IMR-90 (cell line): Measurements from ENCODE around the gene CAVIN1. TPM values are rescaled to one million over a fixed set of nuclear protein-coding genes. Genes with fewer than 3 reads are reported as not detected.

Experiments
- ATAC-seq: fragments of 200-7000 bp; cut with Tn5 transposase; 2 replicates; pipeline ENCODE4 v1.9.1; 2020; ENCODE audit warnings: low read depth, mild to moderate bottlenecking, moderate library complexity
- BruUV-seq: library from RNA; stranded (reverse); fragments of 400-500 nt; replicated peaks from 2 replicates; lab custom pipeline; 2021; lab: Mats Ljungman, UMichigan
- CTCF ChIA-PET: fragments of 300-600 bp; formaldehyde crosslinking; extraction: SDS; loops from one replicate; lab custom pipeline; 2021; ENCODE audit warnings: antibody characterized with exemption; lab: Yijun Ruan, JAX
- POLR2A ChIA-PET: fragments of 300-600 bp; sonication (Branson Sonifier 250); formaldehyde crosslinking; loops from one replicate; lab custom pipeline; 2022; ENCODE audit warnings: antibody characterized with exemption; ENCODE audit not compliant: unreplicated experiment; lab: Charles Lee
- DNase-seq: peaks from one replicate; pipeline ENCODE4 v3.0.0; 2013
- H2AFZ ChIP-seq: replicated peaks from 2 replicates; pipeline ENCODE3; 2013; ENCODE audit warnings: low read length, mild to moderate bottlenecking; ENCODE audit not compliant: poor library complexity
- H2AK5ac ChIP-seq: 2 replicates; pipeline ENCODE4 v1.6.1; 2013; ENCODE audit warnings: low read depth, low read length, inconsistent platforms
- H2AK9ac ChIP-seq: replicated peaks from 2 replicates; pipeline ENCODE3; 2013; ENCODE audit warnings: mild to moderate bottlenecking, low read depth, low read length, moderate library complexity; ENCODE audit not compliant: poor library complexity
- H2BK120ac ChIP-seq: 2 replicates; pipeline ENCODE4 v1.6.1; 2013; ENCODE audit warnings: low read depth, low read length, inconsistent platforms
- H2BK15ac ChIP-seq: 3 replicates; pipeline ENCODE4 v1.6.1; 2013; ENCODE audit warnings: low read depth, low read length, inconsistent platforms
- H2BK20ac ChIP-seq: 2 replicates; pipeline ENCODE4 v1.6.1; 2013; ENCODE audit warnings: low read depth, mild to moderate bottlenecking, inconsistent platforms, low read length, moderate library complexity
- H2BK5ac ChIP-seq: 2 replicates; pipeline ENCODE4 v1.6.1; 2013; ENCODE audit warnings: mild to moderate bottlenecking, low read depth, low read length, inconsistent platforms; ENCODE audit not compliant: poor library complexity, severe bottlenecking
- H3K14ac ChIP-seq: replicated peaks from 2 replicates; pipeline ENCODE4 v1.6.1; 2013; ENCODE audit warnings: low read depth, low read length, inconsistent platforms
- H3K18ac ChIP-seq: 2 replicates; pipeline ENCODE4 v1.6.1; 2013; ENCODE audit warnings: low read depth, low read length, control low read depth
- H3K23ac ChIP-seq: 2 replicates; pipeline ENCODE4 v1.6.1; 2013; ENCODE audit warnings: low read depth, low read length, inconsistent platforms
- H3K27ac ChIP-seq: 2 replicates; pipeline ENCODE4 v1.5.1; 2013; ENCODE audit warnings: mild to moderate bottlenecking, control low read depth, low read length; ENCODE audit not compliant: insufficient read depth
- H3K27me3 ChIP-seq: 2 replicates; pipeline ENCODE4 v1.6.1; 2013; ENCODE audit warnings: low read length; ENCODE audit not compliant: control insufficient read depth, insufficient read depth
- H3K36me3 ChIP-seq: 2 replicates; pipeline ENCODE4 v1.6.1; 2013; ENCODE audit warnings: low read length, mixed read lengths; ENCODE audit not compliant: control insufficient read depth, insufficient read depth
- H3K4ac ChIP-seq: 2 replicates; pipeline ENCODE4 v1.6.1; 2013; ENCODE audit warnings: low read depth, low read length, inconsistent platforms
- H3K4me1 ChIP-seq: 2 replicates; pipeline ENCODE4 v1.6.1; 2013; ENCODE audit warnings: low read length, mixed read lengths; ENCODE audit not compliant: control insufficient read depth, insufficient read depth
- H3K4me2 ChIP-seq: 2 replicates; pipeline ENCODE4 v1.6.1; 2013; ENCODE audit warnings: low read depth, mild to moderate bottlenecking, control low read depth, low read length, moderate library complexity
- H3K4me3 ChIP-seq: 2 replicates; pipeline ENCODE4 v1.5.1; 2013; ENCODE audit warnings: low read depth, mild to moderate bottlenecking, control low read depth, low read length, moderate library complexity; ENCODE audit not compliant: insufficient read depth
- H3K56ac ChIP-seq: 2 replicates; pipeline ENCODE4 v1.6.1; 2013; ENCODE audit warnings: low read length, inconsistent platforms; ENCODE audit not compliant: insufficient read depth; ENCODE audit errors: extremely low read depth
- H3K79me1 ChIP-seq, 2 experiments: 2 replicates each; pipeline ENCODE4 v1.6.1; 2013; ENCODE audit warnings: low read length in 2 of 2, inconsistent platforms in 1 of 2, low read depth in 1 of 2
- H3K9ac ChIP-seq: 2 replicates; pipeline ENCODE4 v1.6.1; 2013; ENCODE audit warnings: low read depth, low read length, control low read depth
- H3K9me1 ChIP-seq: 2 replicates; pipeline ENCODE4 v1.6.1; 2013; ENCODE audit warnings: low read length, inconsistent platforms; ENCODE audit not compliant: insufficient read depth
- H3K9me3 ChIP-seq: 2 replicates; pipeline ENCODE4 v1.6.1; 2013; ENCODE audit warnings: low read length; ENCODE audit not compliant: control insufficient read depth, insufficient read depth
- H4K20me1 ChIP-seq: 2 replicates; pipeline ENCODE4 v1.6.1; 2013; ENCODE audit warnings: low read length, inconsistent platforms; ENCODE audit not compliant: insufficient read depth
- H4K5ac ChIP-seq: 2 replicates; pipeline ENCODE4 v1.6.1; 2013; ENCODE audit warnings: mild to moderate bottlenecking, low read depth, low read length, control low read depth
- H4K8ac ChIP-seq, 2 experiments: 2 replicates each; pipeline ENCODE4 v1.6.1; 2013; ENCODE audit warnings: low read depth in 2 of 2, low read length in 2 of 2, control low read depth in 1 of 2, inconsistent platforms in 1 of 2
- H4K91ac ChIP-seq: 2 replicates; pipeline ENCODE4 v1.6.1; 2013; ENCODE audit warnings: low read depth, low read length, inconsistent platforms; ENCODE audit not compliant: insufficient read depth
- CEBPB ChIP-seq: IDR thresholded peaks from 2 replicates; pipeline ENCODE4 v1.6.1; 2012; ENCODE audit warnings: low read depth, low read length, improper control_type of control experiment
- MAFK ChIP-seq: IDR thresholded peaks from 2 replicates; pipeline ENCODE4 v1.6.1; 2012; ENCODE audit warnings: low read depth, low read length, improper control_type of control experiment
- MAZ ChIP-seq: IDR thresholded peaks from 2 replicates; pipeline ENCODE4 v1.6.1; 2012; ENCODE audit warnings: low read depth, mild to moderate bottlenecking, low read length, improper control_type of control experiment, moderate library complexity, borderline replicate concordance
- POLR2A ChIP-seq: IDR thresholded peaks from 2 replicates; pipeline ENCODE4 v1.6.1; 2012; ENCODE audit warnings: mild to moderate bottlenecking, low read depth, low read length
- RCOR1 ChIP-seq: IDR thresholded peaks from 2 replicates; pipeline ENCODE4 v1.6.1; 2012; ENCODE audit warnings: mild to moderate bottlenecking, low read length, improper control_type of control experiment; ENCODE audit not compliant: insufficient replicate concordance
- RFX5 ChIP-seq: IDR thresholded peaks from 2 replicates; pipeline ENCODE4 v1.8.0; 2012; ENCODE audit warnings: low read depth, mild to moderate bottlenecking, low read length, moderate library complexity
- SMC3 ChIP-seq: fragments of 150-350 bp; IDR thresholded peaks from 2 replicates; pipeline ENCODE4 v1.6.1; 2016; ENCODE audit warnings: low read depth, mild to moderate bottlenecking, antibody characterized with exemption, low read length, moderate library complexity
- WGBS, 2 experiments: methylation state at CpG; one replicate each; pipeline versions ENCODE4 v1.1.5 to v1.1.7; 2013; ENCODE audit warnings: missing lambda C conversion rate in 2 of 2; ENCODE audit not compliant: insufficient read length in 1 of 2; ENCODE audit errors: extremely low coverage in 2 of 2; 5-methylcytosine and 5-hydroxymethylcytosine counted together
- dilution Hi-C: fragments of 300-500 bp; cut with HindIII; formaldehyde crosslinking; loops from one replicate; pipeline ENCODE4 v1.14.3; 2018; ENCODE audit warnings: low sequenced_read_pairs; ENCODE audit not compliant: unreplicated experiment
- in situ Hi-C: fragments of 300-500 bp; cut with MboI; formaldehyde crosslinking; loops from 3 replicates; pipeline ENCODE4 v1.14.3; 2019; ENCODE audit warnings: low sequenced_read_pairs, inconsistent platforms, mixed read lengths
- intact Hi-C: fragments of 100-400 bp; cut with micrococcal nuclease; formaldehyde crosslinking; loops from 2 replicates; pipeline ENCODE4 v1.10.0; 2022
- polyA plus RNA-seq, 3 experiments: library from polyadenylated mRNA; depleted of rRNA; stranded (reverse); fragments of >200 nt; gene quantifications; 2 replicates each; pipeline ENCODE4 v1.2.3, GENCODE V29; 2012; ENCODE audit warnings: low replicate concordance in 1 of 3
- total RNA-seq: library from RNA; depleted of rRNA; stranded (reverse); fragments of >200 nt; gene quantifications from 2 replicates; pipeline ENCODE4 v1.2.3, GENCODE V29; 2012

CAVIN1 gene
- total and polyA plus RNA-seq, 2 of the 4 experiments (the other 2 are of a cell fraction): 491 to 556 TPM

GRCh38 chr17:42413464-42414040 is 9.5 kb downstream of the CAVIN1 start:
- intact Hi-C loops: no loop called here
- no peaks in the 10 kb centered on the region for H3K9me3 ChIP-seq
- peaks cover 0 to 40% of the 10 kb centered on the region in 2 experiments; a peak in 2 of 4 replicates for H3K79me1 ChIP-seq
- no peak overlapping the region for H2BK5ac ChIP-seq
- H3K27ac ChIP-seq: peak overlapping the region; percentile 23; the same call in 1 of the 2 replicates
- DNase-seq: no peak
- H4K8ac ChIP-seq: no peak overlapping the region
- in situ Hi-C loops: no loop called here
- H3K27me3 ChIP-seq: no peaks in the 10 kb centered on the region
- no peak overlapping the region for H2AK9ac ChIP-seq
- no peak overlapping the region for H3K4me3 ChIP-seq
- no peak overlapping the region for H2BK120ac ChIP-seq
- ChIA-PET CTCF (no interaction called here), POLR2A (no interaction called here)
- no peak overlapping the region for H3K9ac ChIP-seq
- no CpG with 5 or more reads among the region's 3 CpGs for WGBS, 2 experiments
- BruUV-seq: no TSS peak
- H2AFZ ChIP-seq: no peak overlapping the region
- H3K36me3 ChIP-seq: peaks cover 19% of the 10 kb centered on the region
- dilution Hi-C loops: no loop called here
- H3K4ac ChIP-seq: no peak overlapping the region
- no peak overlapping the region for H2BK15ac ChIP-seq
- H3K14ac ChIP-seq: no peak overlapping the region
- no peak overlapping the region for H2BK20ac ChIP-seq
- TF ChIP-seq POLR2A: no peak
- TF ChIP-seq MAFK: no peak
- TF ChIP-seq RCOR1: no peak
- TF ChIP-seq RFX5: no peak
- no peak for TF ChIP-seq MAZ
- no peak for TF ChIP-seq CEBPB
- no peak for TF ChIP-seq SMC3
- H4K91ac ChIP-seq: no peak overlapping the region
- H3K56ac ChIP-seq: no peak overlapping the region
- no peak overlapping the region for H3K23ac ChIP-seq
- peaks cover 33% of the 10 kb centered on the region for H3K4me1 ChIP-seq
- peaks cover 100% of the 10 kb centered on the region for H4K20me1 ChIP-seq
- H3K9me1 ChIP-seq: peaks cover 30% of the 10 kb centered on the region
- no peak overlapping the region for H3K4me2 ChIP-seq
- H3K18ac ChIP-seq: no peak overlapping the region
- ATAC-seq: 0 out of 2 replicates have a peak, but pooled peaks have one; percentile 5
- no peak overlapping the region for H2AK5ac ChIP-seq
- no peak overlapping the region for H4K5ac ChIP-seq
